BJ (cell line): ENCODE data around the gene FMO2. TPM values are rescaled to one million over a fixed set of nuclear protein-coding genes. Genes with fewer than 3 reads are reported as not detected.
A peak's percentile ranks its signal among the peaks of the same experiment; 100 is the strongest.

Experiments
- CTCF ChIA-PET: fragments of 350-600 bp; formaldehyde crosslinking; extraction: SDS; loops from one replicate; lab custom pipeline; 2021; ENCODE audit warnings: antibody characterized with exemption, inconsistent platforms; lab: Yijun Ruan, JAX
- POLR2A ChIA-PET: fragments of 300-600 bp; sonication (Branson Sonifier 250); formaldehyde crosslinking; extraction: SDS; loops from one replicate; lab custom pipeline; 2021; ENCODE audit warnings: antibody characterized with exemption; lab: Charles Lee
- DNase-seq: peaks from one replicate; pipeline ENCODE4 v3.0.0-alpha.2; 2011; ENCODE audit warnings: low read depth
- H3K27me3 ChIP-seq: 2 replicates; pipeline ENCODE4 v1.6.0; 2011; ENCODE audit warnings: low read length; ENCODE audit not compliant: control insufficient read depth, insufficient read depth
- H3K36me3 ChIP-seq: 2 replicates; pipeline ENCODE4 v1.5.1; 2011; ENCODE audit warnings: low read length; ENCODE audit not compliant: control insufficient read depth, insufficient read depth
- H3K4me3 ChIP-seq: 2 replicates; pipeline ENCODE4 v1.5.1; 2011; ENCODE audit warnings: low read depth, mild to moderate bottlenecking, control low read depth, low read length
- polyA minus RNA-seq: library from RNA; depleted of rRNA, polyadenylated mRNA; stranded (reverse); fragments of >200 nt; gene quantifications from 2 replicates; pipeline ENCODE4 v1.2.3, GENCODE V29; 2011; rRNA and poly(A)+ RNA removed
- polyA plus RNA-seq: library from polyadenylated mRNA; depleted of rRNA; stranded (reverse); fragments of >200 nt; gene quantifications from 2 replicates; pipeline ENCODE4 v1.2.3, GENCODE V29; 2011; rRNA removed
- TF ChIP-seq, protein P1 (sequence below): IDR thresholded peaks from 2 replicates; pipeline ENCODE4 v1.5.1; 2011; ENCODE audit warnings: low read depth, mild to moderate bottlenecking, control low read depth, inconsistent platforms, low read length, moderate library complexity; ENCODE audit not compliant: insufficient read depth

The FMO2 gene, protein sequence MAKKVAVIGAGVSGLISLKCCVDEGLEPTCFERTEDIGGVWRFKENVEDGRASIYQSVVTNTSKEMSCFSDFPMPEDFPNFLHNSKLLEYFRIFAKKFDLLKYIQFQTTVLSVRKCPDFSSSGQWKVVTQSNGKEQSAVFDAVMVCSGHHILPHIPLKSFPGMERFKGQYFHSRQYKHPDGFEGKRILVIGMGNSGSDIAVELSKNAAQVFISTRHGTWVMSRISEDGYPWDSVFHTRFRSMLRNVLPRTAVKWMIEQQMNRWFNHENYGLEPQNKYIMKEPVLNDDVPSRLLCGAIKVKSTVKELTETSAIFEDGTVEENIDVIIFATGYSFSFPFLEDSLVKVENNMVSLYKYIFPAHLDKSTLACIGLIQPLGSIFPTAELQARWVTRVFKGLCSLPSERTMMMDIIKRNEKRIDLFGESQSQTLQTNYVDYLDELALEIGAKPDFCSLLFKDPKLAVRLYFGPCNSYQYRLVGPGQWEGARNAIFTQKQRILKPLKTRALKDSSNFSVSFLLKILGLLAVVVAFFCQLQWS
- polyA plus RNA-seq (0.07 and 0.17 TPM in 2 replicates), polyA minus RNA-seq (not detected in 2 replicates)

DNA sequence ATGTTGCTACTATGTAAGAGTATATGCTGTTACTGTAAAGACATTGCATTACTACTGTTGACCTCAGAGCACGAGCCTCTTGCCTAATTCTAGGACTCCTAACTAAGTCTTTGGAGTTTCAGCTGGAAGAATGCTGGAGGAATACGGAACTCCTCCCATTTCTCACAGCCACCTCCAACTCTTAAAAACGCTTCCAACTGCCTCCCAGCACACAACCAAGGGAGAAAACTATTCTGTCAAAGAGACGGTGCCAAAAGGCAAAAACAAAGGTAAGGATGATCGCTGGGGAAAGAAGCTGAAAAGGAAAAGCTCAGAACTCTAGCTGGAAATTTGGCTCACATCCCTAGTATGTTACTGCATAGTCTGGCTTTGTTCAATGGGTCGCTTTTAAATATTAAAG lies at the start of gene FMO2:
FMO2 (plus strand) TSS at position 210 of the 400 bp plus-strand sequence. CDS start 414 bp downstream, outside the sequence.
- TF ChIP-seq, protein P1, sequence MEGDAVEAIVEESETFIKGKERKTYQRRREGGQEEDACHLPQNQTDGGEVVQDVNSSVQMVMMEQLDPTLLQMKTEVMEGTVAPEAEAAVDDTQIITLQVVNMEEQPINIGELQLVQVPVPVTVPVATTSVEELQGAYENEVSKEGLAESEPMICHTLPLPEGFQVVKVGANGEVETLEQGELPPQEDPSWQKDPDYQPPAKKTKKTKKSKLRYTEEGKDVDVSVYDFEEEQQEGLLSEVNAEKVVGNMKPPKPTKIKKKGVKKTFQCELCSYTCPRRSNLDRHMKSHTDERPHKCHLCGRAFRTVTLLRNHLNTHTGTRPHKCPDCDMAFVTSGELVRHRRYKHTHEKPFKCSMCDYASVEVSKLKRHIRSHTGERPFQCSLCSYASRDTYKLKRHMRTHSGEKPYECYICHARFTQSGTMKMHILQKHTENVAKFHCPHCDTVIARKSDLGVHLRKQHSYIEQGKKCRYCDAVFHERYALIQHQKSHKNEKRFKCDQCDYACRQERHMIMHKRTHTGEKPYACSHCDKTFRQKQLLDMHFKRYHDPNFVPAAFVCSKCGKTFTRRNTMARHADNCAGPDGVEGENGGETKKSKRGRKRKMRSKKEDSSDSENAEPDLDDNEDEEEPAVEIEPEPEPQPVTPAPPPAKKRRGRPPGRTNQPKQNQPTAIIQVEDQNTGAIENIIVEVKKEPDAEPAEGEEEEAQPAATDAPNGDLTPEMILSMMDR = no peak
- ChIA-PET POLR2A (no interaction called here), CTCF (interaction anchor here (0.8 to 1.1 kb wide), 2 partner anchors 9 to 115 kb away, joined by 3 to 5 read pairs; no protein-coding TSS in a partner anchor)
- H3K36me3 ChIP-seq = no peaks in the 10 kb centered on the region
- H3K4me3 ChIP-seq = no peak within 1 kb of the TSS
- no peaks in the 10 kb centered on the region for H3K27me3 ChIP-seq
- DNase-seq = no peak

DNA sequence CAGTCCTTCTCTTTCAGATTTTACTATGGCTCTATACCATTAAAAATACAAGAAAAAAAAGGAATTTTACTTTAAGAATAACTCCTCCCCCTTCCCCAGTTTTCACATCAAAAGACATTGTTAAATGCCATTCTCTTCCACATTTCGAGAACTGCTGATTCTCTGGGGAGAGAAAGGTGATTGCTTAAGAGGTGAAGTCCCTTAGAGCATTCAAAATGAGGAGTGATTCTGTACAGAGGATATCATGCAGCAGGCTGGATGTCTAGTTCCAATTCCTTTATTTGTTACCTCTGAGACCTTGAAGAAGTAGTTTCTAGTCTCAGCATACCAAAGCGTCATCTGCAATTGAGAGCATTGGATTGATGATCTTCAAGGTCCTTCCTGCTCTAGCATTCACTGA lies 47.5 kb upstream of the FMO2 start:
- Histone ChIP-seq H3K27me3 (no peaks in the 10 kb centered on the region), H3K36me3 (no peaks in the 10 kb centered on the region), H3K4me3 (no peak overlapping the region)
- TF ChIP-seq, protein P1 = no peak
- CTCF ChIA-PET = interaction anchor here (1.0 to 1.2 kb wide), 2 partner anchors 11 to 158 kb away, joined by 3 to 4 read pairs; no protein-coding TSS in a partner anchor
- POLR2A ChIA-PET = no interaction called here
- DNase-seq = no peak

DNA sequence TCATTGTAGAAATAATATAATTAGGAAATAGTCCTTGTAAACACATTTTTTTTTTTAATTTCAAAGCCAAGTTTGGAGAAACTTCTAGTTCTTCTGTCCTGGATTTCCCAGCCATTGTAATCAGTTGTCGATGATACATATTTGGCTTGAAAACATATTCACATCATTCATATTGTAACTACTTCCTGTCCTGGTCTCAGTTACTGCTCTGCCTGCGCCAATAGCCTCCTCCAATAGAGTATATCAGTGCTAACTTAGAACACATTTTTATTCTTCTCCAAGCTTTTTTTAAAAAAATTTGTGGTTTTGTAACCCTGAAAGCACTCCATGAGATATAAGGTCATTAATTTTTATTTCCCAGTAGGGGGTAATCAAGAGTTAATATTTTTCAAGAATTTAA lies 46.1 kb upstream of the FMO2 start:
- TF ChIP-seq, protein P1 = no peak
- DNase-seq = no peak
- ChIA-PET POLR2A (no interaction called here), CTCF (interaction anchor here (0.7 to 1.0 kb wide), 3 partner anchors 16 to 170 kb away, joined by 3 to 5 read pairs (median 3); no protein-coding TSS in a partner anchor)
- Histone ChIP-seq H3K27me3 (no peaks in the 10 kb centered on the region), H3K4me3 (no peak overlapping the region), H3K36me3 (no peaks in the 10 kb centered on the region)

DNA sequence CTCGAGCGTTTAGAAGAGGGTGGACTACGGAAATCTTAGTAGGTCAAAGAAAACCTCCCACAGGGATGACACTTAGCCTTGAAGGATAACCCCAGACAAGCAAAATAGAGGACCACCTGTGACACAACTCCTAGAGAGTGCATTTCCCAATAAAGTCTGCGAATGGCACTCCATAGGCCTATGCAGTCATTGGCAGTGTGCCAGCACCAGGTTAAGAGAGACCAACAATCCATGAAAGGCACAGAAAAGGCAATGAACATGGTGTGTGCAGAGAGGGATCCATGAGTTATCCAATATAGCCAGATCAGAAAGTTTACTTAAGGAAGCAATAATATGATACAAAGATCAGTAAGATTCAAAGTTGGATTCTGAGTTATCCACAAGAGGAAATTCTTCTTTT lies 45.2 kb upstream of the FMO2 start:
- TF ChIP-seq, protein P1 = no peak
- Histone ChIP-seq H3K4me3 (no peak overlapping the region), H3K27me3 (no peaks in the 10 kb centered on the region), H3K36me3 (no peaks in the 10 kb centered on the region)
- no peak for DNase-seq
- POLR2A ChIA-PET = no interaction called here
- CTCF ChIA-PET = no interaction called here

DNA sequence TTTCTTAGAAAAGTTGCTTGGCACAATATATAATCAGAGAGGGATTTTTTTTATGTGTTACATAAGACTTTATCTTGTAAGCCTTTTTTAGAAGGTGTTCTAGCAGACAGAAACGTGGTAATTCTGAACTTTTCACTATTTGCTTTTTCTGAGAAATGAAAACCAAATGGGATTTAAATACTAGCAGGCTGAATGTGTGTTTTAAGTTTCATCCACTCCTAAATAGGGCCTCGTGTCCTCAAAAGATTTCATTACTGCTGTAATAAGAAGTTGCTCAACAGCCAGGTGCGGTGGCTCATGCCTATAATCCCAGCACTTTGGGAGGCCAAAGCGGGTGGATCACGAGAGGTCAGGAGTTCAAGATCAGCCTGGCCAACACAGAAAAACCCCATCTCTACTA lies 44.7 kb upstream of the FMO2 start:
- Histone ChIP-seq H3K36me3 (no peaks in the 10 kb centered on the region), H3K4me3 (no peak overlapping the region), H3K27me3 (no peaks in the 10 kb centered on the region)
- POLR2A ChIA-PET = no interaction called here
- CTCF ChIA-PET = interaction anchor here (0.6 to 3.7 kb wide), 5 partner anchors 59 to 120 kb away, joined by 3 to 29 read pairs (median 12); no protein-coding TSS in a partner anchor
- TF ChIP-seq, protein P1 = no peak
- DNase-seq = peak; percentile 41
